GM12801 (cell line): ENCODE measurements around the gene ADAMTSL2.

Experiments used
- CTCF ChIP-seq: IDR thresholded peaks from one replicate; pipeline ENCODE4 v1.5.1; 2011; ENCODE audit warnings: control low read depth; ENCODE audit not compliant: insufficient read length; ENCODE audit errors: extremely low read depth

ADAMTSL2 gene

GRCh38 chr9:133505901-133506652 lies 28.4 kb upstream of the ADAMTSL2 start:
- no peak for TF ChIP-seq CTCF

- TF ChIP-seq CTCF, result no peak
Measured at GRCh38 chr9:133506653-133507038, 27.9 kb upstream of the ADAMTSL2 start.

- TF ChIP-seq CTCF, result no peak
Measured at GRCh38 chr9:133507246-133507965, 27.1 kb upstream of the ADAMTSL2 start.

GRCh38 chr9:133508046-133508445 lies 26.5 kb upstream of the ADAMTSL2 start:
- TF ChIP-seq CTCF, result no peak

- no peak for TF ChIP-seq CTCF
Measured at GRCh38 chr9:133509179-133510083, 25.1 kb upstream of the ADAMTSL2 start.

- TF ChIP-seq CTCF, result no peak
Measured at GRCh38 chr9:133510926-133511505, 23.5 kb upstream of the ADAMTSL2 start.

- no peak for TF ChIP-seq CTCF
Measured at GRCh38 chr9:133511607-133512006, 22.9 kb upstream of the ADAMTSL2 start.
